Stimulated activated CD4-positive, alpha-beta T cell treated with anti-CD3 and anti-CD28 coated beads, Interleukin-12 subunit alpha, Interleukin-12 subunit beta, amount 100 ng/mL, for 48 hours (primary cell): ENCODE measurements around the gene UCHL1.
"Not testable (repeated sequence)": the region's sequence is repeated elsewhere in the genome, so short reads cannot be mapped to it uniquely, and the experiment has no call there.

Experiments
- DNase-seq, 3 donors: peaks; one replicate each; pipeline ENCODE4 v3.0.0-alpha.2; 2020; ENCODE audit warnings: low read depth in 2 of 3, low spot score in 1 of 3

The UCHL1 gene

DNA sequence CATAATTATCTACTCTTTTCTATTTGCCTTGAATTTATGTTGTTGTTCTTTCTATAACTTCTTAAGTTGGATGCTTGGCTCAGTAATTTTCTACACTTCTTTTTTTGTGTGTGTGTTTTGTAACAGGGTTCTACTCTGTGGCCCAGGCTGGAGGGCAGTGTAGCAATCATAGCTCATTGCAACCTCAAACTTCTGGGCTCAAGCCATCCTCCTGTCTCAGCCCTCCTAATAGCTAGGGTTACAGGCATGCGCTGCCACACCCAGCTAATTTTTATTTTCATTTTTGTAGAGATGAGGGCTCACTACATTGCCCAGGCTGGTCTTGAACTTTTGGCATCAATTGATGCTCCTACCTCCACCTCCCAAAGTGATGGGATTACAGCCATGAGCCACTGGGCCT lies 20.7 kb upstream of the UCHL1 start:
- no peak for DNase-seq

- no peak for DNase-seq
These were observed 20.2 kb upstream of the UCHL1 start for GRCh38 chr4:41236508-41236907.

DNA sequence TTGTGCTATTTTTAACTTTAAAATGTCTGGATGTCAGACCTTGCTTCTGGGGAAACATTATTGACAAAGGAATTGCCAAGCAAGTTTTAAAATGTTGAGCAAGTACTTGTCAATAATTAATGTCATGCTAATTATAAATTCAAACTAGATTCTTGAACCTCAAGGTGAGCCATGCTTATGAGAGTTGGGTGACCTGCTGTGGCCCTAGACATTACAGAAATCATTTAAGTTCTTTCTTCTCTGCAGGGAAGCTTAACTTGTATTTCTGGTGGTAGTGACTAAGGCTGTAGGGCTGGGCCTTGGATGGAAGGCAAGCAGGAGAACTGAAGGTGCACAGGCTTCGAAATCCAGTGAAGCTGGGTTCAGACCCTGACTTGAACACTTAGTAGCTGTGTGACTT lies 14.8 kb upstream of the UCHL1 start:
- DNase-seq, result no peak

GRCh38 chr4:41245983-41246382 lies 10.7 kb upstream of the UCHL1 start:
- no peak for DNase-seq

- no peak for DNase-seq
These were observed 493 bp upstream of the UCHL1 start for GRCh38 chr4:41256131-41256739.

GRCh38 chr4:41257257-41257901 lies 651 bp downstream of the UCHL1 start:
- no peak for DNase-seq

- DNase-seq, result no peak
These were observed 1.2 kb downstream of the UCHL1 start for GRCh38 chr4:41257906-41258305.

DNA sequence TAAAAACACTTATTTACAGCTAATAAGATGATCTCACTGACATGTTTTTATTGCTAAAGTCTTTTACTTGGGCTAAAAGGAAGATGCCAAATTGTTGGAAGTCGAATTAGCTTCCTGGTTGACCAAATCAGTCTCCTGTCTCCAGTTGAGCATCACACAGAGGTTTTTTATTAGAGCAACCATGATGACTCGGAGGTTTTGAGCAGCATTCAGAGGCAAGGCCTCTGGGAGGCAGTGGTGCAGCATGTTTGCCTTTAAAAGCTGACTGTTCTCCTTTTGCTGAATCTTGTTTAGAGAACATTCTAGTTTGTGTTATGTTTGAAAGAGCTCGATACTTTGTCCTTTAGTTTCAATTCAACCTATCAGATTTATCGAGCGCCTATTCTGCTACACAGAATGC lies 2.1 kb downstream of the UCHL1 start:
- no peak for DNase-seq

GRCh38 chr4:41260116-41260733 lies 3.5 kb downstream of the UCHL1 start:
- DNase-seq, result no peak

- no peak for DNase-seq
These were observed 5.5 kb downstream of the UCHL1 start for GRCh38 chr4:41262198-41262597.

DNA sequence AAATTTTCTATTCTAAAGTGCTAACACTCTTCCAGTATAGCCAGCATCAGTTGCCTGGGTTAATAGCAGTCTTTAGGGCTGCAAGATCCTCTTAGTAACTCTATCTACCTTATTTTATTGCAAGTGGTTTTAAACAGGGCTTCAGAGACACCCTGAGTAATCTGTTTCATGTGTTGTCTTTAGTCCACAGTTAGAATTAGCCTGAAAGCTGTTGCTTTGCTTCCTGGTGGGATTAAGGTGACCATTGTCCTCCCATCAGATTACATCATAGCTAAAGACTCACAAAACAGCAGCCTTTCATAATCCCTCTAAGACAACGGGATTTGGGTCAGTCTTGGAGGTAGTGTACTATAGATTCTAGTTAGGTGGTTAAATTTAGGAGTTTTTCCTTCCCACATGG lies 7.5 kb downstream of the UCHL1 start:
- no peak for DNase-seq

DNA sequence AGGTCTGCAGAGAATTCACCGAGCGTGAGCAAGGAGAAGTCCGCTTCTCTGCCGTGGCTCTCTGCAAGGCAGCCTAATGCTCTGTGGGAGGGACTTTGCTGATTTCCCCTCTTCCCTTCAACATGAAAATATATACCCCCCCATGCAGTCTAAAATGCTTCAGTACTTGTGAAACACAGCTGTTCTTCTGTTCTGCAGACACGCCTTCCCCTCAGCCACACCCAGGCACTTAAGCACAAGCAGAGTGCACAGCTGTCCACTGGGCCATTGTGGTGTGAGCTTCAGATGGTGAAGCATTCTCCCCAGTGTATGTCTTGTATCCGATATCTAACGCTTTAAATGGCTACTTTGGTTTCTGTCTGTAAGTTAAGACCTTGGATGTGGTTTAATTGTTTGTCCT lies 11.3 kb downstream of the UCHL1 start:
- no peak for DNase-seq

DNA sequence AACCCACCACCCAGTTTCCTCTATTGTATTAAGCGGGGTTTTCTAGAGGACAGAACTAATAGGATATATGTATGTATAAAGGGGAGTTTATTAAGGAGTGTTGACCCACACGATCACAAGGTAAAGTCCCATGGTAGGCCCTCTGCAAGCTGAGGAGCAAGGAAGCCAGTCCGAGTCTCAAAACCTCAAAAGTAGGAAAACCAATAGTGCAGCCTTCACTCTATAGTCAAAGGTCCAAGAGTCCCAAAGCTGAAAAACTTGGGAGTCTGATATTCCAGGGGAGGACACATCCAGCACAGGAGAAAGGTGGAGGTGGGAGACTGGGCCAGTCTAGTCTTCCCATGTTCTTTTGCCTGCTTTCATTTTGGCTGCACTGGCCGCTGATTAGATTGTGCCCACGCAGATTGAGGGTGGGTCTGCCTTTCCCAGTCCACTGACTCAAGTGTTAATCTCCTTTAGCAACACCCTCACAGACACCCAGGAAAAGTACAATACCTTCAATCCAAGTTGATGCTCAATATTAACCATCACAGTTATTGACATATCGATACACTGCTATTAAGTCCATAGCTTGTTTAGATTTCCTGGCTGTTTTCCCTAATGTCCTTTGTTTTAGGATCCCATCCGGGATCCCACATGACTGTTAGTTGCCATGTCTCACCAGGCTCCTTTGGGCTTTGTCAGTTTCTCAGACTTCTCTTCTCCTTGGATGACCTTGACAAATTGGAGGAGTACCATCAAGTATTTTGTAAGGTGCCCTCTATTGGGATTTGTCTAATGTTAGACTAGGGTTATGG lies 12.2 kb downstream of the UCHL1 start:
- DNase-seq, result no peak

GRCh38 chr4:41269682-41270081 lies 13.0 kb downstream of the UCHL1 start:
- DNase-seq, result no peak

- not testable (repeated sequence) for DNase-seq
These were observed 19.2 kb downstream of the UCHL1 start for GRCh38 chr4:41275931-41276330.

DNA sequence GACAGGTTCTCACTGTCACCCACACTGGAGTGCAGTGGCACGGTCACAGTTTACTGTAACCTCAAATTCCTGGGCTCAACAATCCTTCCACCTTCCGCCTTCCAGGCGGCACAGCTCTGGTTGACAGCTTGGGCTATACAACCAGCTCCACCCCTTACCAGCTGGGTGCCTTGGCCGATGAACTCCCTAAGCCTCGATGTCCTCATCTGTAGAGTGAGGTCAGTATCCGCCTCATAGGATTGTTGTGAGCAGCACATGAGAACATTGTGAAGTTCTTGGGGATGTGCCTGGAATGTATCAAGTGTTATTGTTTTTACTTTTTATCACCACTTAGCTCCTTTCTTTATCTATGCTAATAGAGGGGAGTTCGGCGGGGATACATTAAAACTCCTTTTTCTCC lies 23.3 kb downstream of the UCHL1 start:
- no peak for DNase-seq

GRCh38 chr4:41281038-41281634 lies 24.4 kb downstream of the UCHL1 start:
- DNase-seq, result peak in 1 of 3 donors; percentile 52

DNA sequence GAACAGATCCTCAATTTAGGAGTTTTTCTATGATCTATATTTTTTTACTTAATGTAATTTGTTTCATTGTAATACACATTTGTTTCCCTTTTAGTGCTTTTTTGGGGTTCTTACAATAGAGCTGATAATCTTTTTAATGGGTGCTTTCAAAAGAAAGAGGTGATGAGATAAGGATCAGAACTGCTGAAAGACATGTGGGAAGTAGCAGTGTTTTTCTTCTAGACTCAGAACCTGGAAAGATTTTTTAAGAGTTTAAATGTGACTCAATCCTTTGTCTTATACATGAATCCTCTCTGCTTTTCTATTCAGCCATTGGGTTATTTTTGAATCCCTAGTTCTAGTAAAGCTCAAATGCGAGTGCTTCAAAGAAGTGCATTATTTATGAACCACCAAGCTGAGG lies 25.6 kb downstream of the UCHL1 start:
- no peak for DNase-seq

DNA sequence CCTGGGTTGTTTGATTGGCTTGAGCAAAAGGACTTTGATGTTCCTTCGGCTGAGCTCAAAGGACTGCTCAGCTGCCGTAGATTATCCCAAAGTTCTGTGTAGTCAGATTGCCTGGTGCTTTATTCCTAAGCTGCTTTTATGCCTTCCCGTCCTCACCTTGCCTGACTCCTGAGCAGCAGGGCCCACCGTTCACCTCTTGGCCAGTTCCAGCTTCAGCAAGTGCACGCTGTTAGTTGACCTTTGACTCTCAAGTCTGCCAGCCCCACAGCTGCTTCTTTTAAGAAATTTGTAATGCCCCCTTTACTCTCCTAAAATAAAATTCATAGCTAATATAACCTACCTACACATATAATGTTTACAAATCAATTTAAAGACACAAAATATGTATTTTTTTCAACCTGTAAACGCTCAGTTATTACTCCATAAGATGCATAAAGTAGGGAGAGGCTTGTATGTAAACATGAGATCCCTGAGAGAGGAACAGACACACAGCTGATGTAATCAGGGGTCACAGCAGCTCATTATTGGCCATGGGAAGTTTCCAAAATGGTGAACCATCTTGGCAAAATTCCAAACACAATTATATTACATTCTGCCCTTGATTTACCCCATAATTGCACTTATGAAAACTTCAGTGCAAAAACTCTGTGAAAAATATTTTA lies 28.6 kb downstream of the UCHL1 start:
- DNase-seq, result no peak

DNA sequence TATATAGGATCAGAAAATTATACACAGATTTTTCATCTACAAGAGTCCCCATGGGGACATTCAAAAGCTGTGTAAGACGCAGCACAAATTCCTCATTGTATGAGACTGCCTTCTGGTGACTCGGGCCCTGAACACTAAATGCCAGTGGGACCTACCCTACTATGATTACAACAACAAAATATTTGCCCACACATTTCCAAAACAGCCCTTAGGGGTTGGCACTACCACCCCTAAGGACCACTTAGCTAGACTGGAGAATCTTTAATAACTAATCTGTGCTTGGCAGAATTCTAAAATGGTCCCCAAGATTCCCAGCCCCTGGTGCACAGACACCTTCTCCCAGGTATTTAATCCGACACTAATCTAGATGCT lies 29.1 kb downstream of the UCHL1 start:
- DNase-seq, result no peak

GRCh38 chr4:41287005-41287404 lies 30.3 kb downstream of the UCHL1 start:
- no peak for DNase-seq
